Measurements from ENCODE around the gene NOSTRIN.
"Not testable (repeated sequence)": the region's sequence is repeated elsewhere in the genome, so short reads cannot be mapped to it uniquely, and the experiment has no call there.

The NOSTRIN gene

DNA sequence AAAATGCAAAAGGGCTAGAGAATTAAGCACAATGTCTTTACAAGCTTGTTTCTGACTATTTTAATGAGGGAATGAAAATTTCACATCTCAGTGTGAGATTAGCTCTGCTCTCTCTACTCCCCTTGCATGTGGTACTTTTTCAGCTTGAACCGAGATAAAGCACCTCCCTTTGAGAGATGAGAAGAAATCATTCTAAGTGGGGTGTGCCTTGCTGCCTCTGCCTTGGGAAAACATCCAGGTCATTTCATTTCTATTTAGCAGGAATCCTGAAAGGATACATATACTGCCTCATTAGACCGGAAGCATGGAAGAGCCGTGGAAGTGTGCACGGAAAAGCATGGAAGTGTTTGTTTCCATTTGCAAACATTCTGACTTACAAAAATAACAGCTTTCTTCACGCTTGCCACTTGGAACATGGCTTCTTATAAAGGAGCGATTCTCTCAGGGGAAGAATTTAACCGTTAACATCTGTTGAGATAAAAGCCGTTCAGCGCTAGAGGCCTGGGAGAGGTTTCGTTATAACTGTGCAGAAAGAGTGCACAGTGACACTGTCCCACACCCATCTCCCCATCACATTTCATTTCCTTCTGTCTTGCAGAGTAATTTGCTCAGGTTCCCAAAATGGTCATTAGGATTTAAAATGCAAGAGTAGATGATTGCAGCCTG, 16.7 kb downstream of the NOSTRIN start:
- no peak for DNase-seq (ENCODE audit: low spot score)

DNA sequence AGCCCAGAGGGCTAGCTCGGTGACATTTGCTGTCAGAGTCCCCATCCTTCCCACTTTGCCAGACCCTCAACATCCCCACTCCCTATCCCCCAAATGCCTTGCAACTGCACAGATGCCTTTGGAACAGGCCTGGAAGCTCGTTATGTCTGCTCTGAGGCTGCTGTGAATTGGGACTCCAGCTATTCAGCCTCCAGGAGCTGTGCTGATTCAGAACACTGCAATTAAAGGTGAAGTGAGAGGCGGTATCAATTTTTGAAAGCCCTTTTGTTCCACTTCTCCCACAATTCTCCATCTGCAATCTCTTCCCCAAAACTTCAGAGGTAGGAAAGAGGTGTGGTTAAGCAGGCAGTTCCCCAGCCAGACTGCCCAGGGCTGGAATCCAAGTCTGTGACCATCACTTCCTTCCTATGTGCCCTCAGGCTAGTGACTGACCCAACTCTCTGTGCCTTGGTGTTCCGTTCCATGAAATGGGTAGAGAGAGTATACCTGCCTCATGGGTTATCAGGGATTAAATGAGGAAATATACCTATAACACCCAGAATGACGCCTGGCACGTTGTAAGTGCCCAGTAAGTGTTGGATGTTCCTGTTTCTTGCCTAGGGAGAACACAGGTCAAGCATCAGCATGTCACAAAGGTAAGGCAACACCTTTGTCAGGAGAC, 17.5 kb downstream of the NOSTRIN start:
- DNase-seq (ENCODE audit: low spot score), result no peak

DNA sequence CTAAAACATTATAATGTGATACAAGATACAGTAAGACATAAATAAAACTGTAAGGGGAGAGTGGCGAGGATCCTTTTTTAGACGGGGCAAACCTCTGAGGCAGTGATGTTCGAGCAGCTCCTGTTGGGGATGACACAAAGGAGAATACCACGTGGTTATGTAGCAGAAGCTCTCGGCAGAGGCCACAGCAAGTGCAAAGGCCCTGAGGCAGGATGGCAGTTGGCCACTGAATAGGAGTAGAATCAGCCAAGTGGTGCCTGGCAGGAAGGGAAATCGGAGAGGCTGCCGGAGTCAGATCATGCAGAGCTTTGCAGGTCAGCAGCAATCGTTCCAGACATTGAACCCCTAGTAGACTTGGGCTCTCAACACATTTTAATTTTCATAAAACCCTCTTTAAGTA, 19.1 kb downstream of the NOSTRIN start:
- no peak for DNase-seq (ENCODE audit: low spot score)

DNA sequence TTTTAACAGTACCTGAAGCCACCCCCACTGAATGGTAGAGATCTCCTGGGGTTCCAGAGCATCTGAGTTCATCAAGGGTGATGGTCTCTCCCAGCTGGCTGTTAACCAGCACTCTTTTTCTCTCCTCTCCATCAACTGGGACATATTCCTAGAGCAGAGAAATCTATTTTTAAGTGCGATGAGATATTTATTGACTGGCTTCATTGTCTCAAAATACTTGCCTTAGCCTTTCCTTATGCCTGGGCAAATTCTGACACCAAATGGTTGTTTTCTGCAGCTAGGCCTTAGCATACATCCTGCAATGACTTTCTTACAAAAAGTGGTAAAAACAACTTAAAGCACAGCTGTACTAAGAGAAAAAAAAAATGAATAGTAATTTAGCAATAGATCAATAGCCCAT, 19.6 kb downstream of the NOSTRIN start:
- no peak for DNase-seq (ENCODE audit: low spot score)

DNA sequence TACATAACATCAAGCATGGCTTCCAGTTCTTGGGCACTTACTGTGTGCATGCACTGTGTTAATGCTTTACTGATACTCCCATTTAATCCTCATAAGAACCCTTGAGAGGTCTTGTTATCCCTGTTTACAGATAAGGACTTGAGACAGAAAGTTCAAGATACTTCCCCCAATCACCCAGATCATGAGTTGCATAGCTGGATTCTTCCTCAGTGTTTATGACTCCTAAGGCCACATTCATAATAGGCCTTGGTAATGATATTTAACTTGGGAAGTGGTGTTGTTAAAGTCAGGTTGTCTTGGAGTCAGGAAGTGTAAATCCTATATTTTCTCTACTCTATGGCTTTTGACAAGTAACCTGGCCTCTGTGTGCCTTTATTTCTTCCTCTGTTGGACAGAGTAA, 22.7 kb downstream of the NOSTRIN start:
- no peak for DNase-seq (ENCODE audit: low spot score)

DNA sequence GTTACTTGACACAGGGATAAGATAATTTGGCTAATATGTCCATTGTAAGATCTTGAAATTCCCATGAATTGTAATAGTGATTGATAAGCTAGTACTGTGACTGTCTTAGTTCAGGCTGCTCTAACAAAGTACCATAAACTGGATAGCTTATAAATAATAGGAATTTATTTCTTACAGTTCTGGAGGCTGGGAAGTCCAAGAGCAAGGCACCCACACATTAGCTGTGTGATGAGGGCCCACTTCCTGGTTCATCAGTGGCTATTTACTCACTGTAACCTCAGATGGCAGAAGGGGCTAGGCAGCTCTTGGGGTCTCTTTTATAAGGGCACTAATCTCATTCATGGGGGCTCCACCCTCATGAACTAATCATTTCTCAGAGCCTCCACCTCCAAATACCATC, 28.5 kb downstream of the NOSTRIN start:
- DNase-seq (ENCODE audit: low spot score), result no peak

DNA sequence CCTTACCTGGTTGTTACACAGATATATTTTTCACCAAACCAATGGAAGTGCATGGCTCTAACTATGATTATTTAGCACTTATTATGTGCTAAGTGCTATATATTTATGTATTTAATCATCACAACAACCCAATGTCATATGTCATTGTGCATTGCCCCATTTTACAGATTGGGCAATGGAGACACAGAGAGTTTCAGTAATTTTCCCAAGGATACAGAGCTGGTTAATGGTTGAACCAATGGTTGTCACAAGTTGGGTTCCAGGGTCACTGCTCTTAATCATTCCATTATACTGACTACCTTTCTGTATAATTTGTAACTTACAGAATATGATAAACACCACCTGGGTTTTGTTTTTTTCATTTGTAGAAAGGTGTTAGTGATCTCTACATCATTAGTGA, 29.2 kb downstream of the NOSTRIN start:
- DNase-seq (ENCODE audit: low spot score), result no peak

DNA sequence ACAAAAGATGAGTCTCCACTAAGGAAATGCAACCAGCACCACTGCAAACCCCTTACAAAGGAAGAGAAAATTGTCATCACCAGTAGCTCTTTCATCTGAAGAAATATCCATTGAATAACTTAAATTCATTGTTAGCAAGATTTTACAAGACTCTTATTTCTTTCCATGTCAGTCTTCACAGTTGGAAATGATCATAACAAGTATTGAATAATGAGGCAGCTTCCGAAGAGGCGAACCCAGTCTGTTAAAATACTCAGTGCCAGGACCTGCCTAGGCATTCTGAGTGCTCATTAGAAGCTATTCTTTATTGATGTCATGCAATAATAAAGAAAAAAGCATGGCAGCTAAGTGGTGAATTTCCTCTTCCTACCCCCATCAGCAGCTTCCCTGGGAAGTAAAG, 33.5 kb downstream of the NOSTRIN start:
- DNase-seq (ENCODE audit: low spot score), result no peak

DNA sequence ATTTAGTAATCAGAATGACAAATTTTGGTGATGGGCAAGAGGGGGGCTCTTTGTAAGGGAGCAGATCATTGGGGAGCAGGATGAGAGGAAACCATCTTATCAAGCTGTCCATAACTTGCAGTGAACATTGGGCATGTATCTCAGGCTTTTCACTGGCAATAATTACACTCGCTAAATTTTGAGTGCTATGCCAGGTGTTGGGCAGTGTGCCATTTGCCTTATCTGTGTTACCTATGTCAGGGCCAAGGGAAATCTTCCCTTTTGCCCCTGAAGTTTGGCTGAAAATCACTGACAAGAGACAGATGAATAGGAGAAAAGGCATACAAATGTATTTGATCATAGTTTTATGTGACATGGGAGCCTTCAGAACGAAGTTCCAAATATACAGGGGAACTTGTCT, 39.0 kb downstream of the NOSTRIN start:
- no peak for DNase-seq (ENCODE audit: low spot score)

DNA sequence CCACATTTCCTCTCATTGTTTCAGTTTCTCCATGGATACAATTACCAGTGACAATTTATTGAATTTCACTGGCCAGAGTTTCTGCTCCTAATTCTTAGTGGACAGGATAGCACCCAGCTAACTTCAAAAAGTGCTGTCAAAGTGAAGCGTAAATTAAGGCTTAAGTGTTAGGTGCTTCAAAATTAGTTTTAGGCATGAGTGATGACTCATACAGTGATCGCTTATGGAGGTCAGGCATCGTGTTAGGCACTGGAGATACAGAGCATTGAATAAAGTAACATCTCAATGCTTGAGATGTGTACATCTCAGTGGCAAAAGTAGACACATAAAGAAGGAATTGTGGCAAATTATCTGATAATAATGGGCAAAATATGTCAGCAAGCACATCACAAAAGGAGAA, 40.8 kb downstream of the NOSTRIN start:
- no peak for DNase-seq (ENCODE audit: low spot score)

DNA sequence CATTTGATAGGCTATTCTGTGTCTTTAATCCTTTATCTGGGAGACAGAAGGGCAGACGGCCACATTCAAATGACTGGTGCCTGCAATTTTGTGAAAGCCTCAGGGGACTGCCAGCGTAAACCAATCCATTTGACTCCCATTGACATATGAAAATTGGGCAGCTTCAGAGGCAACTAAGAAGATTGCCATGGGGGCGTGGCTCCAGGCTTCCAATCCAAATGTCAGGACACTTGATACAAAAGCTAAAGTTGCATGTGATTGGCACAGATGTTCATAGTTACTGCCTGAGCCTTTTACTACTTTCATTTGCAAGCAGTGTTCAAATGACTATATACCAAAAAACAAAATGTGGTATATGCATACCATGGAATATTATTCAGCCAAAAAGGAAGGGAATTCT, 45.8 kb downstream of the NOSTRIN start:
- no peak for DNase-seq (ENCODE audit: low spot score)

DNA sequence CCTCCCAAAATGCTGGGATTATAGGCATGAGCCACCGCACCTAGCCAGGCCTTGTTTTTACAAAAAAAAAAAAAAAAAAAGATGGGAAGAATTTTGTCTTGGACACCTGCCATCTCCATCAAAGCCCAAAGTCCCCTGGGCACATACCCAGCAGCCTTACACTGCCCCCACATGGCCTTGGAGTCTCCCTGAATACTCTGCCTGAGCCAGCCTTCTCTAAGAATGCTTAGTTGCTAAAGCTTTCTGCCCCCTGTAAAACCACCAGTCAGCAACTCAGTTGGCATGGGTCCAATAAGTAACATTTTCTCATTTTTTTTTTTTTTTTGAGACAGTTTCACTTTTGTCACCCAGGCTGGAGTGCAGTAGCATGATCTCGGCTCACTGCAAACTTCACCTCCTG, 47.2 kb downstream of the NOSTRIN start:
- peak; percentile 65 for DNase-seq (ENCODE audit: low spot score)

DNA sequence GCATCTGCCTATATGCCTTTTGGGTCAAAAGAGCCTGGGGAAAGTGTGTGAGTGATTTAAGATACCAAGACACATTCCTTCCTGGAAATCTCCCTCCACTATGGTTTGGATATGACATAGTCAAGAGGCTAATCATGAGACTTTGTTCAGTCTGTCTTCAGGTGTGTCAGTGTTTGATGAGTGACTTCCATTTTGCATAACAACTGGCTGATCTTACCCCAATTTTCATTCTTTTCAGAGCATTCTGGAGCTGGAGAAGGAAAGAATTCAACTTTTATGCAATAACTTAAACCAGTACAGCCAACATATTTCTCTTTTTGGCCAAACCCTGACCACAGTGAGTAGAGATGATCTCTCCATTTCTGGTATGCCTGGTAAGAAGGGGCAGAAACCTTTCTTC, 48.4 kb downstream of the NOSTRIN start:
- DNase-seq (ENCODE audit: low spot score), result no peak

DNA sequence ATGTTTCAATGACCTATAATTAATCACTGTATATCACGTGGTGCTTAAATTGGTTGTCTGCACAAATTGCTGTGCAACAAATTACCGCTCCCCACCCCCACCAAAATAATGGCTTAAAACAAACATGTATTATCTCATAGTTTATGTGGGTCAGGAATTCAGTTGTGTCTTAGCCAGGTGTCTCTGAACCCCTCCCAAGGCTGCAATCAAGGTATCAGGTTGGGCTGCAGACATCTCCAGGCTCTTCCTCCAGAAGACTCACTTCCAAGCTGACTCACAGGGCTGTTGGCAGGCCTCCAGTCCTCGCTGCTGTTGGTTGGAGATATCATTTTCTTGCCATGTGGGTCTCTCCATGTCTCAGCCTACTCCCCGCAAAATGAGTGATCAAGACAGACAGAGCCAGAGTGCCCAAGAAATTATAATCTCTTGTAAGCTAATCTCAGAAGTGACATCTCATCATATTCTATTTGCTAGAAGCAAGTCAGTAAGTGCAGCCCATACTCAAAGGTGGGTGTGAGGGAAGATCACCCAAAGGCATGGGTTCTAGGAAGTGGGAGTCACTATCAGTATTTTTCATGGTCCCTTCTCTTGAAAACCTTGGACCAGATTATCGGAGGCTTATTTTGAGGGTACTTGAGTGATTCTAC, 49.4 kb downstream of the NOSTRIN start:
- DNase-seq (ENCODE audit: low spot score), result peak; percentile 94

DNA sequence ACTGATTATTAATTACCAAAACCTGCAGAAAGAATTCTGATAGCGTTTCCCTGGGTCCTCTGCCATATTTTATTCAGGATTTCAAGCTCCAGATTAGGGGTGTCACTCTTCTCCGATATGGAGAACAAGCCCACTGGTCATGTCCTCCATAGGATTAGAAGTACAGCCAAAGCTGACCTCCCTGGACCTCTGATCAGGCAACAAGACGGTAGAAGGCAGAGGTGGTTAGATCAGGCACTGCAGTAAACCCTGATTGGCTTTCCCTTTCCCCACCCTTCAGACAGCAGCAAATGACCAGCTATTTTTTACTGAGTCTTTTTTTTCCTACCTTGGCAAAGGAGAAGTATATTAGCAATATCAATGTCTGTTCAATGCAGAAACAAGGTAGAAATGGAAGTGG, 50.0 kb downstream of the NOSTRIN start:
- DNase-seq (ENCODE audit: low spot score), result peak; percentile 52

DNA sequence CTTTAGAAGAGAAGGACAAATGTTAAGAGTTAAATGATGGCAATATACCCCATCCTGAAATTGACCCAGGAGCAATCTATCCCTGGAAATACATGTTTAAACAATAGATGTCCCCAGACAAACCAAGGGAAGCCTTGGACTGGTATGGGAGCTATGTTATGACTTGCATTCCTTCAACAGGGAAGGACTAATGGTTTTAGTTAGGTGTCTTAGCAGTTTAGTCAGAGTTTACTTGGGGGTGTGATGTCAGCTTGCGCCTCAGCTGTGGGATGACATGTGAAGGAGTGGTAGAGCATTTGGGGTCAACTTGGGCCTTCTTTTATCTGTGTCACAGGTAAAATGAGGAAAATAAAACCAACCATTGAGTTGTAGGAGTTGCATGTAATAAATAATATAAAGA, 51.0 kb downstream of the NOSTRIN start:
- DNase-seq (ENCODE audit: low spot score), result no peak

DNA sequence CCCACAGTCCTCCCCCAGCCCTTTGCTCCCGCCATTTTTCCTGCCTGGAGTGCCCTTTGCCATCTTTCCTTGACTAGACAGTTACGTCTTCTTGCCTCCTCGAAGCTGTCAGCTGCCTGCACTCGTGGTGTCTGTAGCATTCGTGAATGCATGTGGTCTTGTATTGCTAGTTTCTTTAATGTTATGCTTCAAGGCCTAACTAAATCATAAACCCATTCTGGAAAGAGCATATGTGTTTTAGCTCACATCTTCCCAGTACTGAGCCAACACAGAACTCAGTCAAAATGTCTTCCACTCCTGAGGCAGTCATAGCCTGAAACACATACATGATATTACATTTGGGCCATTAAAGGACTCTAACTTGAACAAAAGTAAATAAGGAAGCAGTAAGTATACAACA, 52.2 kb downstream of the NOSTRIN start:
- no peak for DNase-seq (ENCODE audit: low spot score)

DNA sequence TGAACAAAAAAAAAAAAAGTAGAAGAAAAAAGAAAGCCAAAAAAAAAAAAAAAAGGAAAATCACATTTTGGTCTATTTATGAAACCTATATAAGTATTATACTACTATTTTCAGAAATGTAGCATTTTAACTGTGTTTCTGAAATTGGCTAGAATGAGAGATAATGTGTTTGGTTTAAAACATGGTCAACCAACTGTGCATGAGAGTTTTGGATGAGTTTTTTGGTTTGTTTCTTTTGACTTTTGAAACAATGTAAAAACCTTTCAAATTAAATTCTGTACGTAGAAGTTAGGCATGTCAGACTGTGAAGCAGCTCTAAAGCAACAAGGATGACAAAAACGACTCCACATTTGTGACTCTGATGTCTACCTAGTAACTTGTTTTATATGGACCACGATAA, 53.2 kb downstream of the NOSTRIN start:
- DNase-seq (ENCODE audit: low spot score), result no peak

DNA sequence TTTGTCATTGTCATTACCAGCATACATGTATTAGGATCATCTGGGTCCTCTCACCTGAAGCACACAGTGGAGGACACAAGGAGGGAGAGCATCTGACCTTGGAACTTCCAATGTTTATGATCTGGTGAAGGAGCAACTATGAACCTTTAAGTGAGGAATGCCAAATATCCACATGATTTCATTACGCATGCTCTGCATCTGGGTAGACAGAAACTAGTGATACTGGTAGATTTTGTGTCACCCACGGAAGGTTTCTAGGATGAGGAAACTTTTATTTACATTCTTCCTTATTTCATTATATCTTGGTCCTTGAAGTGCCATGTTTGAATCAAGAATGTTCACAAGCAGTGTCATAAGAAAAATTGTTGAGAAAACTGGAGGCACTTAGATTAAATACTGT, 55.7 kb downstream of the NOSTRIN start:
- DNase-seq (ENCODE audit: low spot score), result no peak

DNA sequence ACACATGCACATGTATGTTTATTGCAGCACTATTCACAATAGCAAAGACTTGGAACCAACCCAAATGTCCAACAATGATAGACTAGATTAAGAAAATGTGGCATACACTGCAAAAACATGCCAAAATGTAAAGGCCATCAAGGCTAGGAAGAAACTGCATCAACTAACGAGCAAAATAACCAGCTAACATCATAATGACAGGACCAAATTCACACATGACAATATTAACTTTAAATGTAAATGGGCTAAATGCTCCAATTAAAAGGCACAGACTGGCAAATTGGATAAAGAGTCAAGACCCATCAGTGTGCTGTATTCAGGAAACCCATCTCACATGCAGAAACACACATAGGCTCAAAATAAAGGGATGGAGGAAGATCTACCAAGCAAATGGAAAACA, 64.7 kb downstream of the NOSTRIN start:
- DNase-seq (ENCODE audit: low spot score), result not testable (repeated sequence)

DNA sequence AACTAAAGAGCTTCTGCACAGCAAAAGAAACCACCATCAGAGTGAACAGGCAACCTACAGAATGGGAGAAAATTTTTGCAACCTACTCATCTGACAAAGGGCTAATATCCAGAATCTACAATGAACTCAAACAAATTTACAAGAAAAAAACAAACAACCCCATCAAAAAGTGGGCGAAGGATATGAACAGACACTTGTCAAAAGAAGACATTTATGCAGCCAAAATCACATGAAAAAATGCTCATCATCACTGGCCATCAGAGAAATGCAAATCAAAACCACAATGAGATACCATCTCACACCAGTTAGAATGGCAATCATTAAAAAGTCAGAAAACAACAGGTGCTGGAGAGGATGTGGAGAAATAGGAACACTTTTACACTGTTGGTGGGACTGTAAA, 67.9 kb downstream of the NOSTRIN start:
- DNase-seq (ENCODE audit: low spot score), result not testable (repeated sequence)

DNA sequence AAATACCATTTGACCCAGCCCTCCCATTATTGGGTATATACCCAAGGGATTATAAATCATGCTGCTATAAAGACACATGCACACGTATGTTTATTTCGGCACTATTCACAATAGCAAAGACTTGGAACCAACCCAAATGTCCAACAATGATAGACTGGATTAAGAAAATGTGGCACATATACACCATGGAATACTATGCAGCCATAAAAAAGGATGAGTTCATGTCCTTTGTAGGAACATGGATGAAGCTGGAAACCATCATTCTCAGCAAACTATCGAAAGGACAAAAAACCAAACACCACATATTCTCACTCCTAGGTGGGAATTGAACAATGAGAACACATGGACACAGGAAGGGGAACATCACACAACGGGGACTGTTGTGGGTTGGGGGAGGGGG, 68.4 kb downstream of the NOSTRIN start:
- DNase-seq (ENCODE audit: low spot score), result not testable (repeated sequence)

DNA sequence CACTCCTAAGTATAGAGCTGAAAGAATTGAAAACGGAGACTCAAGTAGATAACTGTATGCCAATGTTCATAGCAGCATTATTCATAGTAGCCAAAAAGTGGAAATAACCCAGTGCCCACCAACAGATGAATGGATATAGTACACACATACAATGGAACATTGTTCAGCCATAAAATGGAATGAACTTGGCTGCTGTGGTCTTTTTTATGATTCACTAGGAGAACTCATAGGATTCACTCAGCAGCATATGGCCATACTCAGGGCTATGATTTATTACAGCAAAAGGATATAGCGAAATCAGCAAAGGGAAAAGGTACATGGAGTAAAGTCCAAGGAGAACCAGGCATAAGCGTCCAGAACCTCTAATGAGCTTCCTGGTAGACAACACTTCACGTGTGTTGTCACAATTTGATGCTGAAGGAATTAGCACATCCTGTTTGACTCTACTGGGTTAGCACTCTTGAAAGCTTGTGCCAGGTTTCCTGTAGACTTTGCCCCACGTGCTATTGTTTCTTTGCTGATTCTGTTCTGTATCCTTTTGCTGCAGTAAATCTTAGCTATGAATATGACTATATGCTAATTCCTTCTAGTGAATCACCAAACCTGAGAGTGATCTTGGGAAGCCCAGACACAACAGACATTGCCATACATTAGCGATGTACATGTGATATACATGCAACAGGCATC, 72.1 kb downstream of the NOSTRIN start:
- no peak for DNase-seq (ENCODE audit: low spot score)
